Measurements from ENCODE around the gene RSKR. TPM values are rescaled to one million over a fixed set of nuclear protein-coding genes. Genes with fewer than 3 reads are reported as not detected.
"Not testable (repeated sequence)": the region's sequence is repeated elsewhere in the genome, so short reads cannot be mapped to it uniquely, and the experiment has no call there.

Gene RSKR
- polyA plus RNA-seq, 4 donors: 9.2 to 29.4 (median 15.1) TPM

GRCh38 chr17:28579526-28579925 lies 34.5 kb downstream of the RSKR start:
- DNase-seq (ENCODE audit: low read depth in 4 of 4, low spot score in 3 of 4): no peak

GRCh38 chr17:28578246-28579195 lies 35.5 kb downstream of the RSKR start:
- no peak for DNase-seq (ENCODE audit: low read depth in 4 of 4, low spot score in 3 of 4)

GRCh38 chr17:28577466-28577824 lies 36.5 kb downstream of the RSKR start:
- no peak for DNase-seq (ENCODE audit: low read depth in 4 of 4, low spot score in 3 of 4)

- peak in 2 of 4 donors; percentile 75 to 84 for DNase-seq (ENCODE audit: low read depth in 4 of 4, low spot score in 3 of 4)
These were observed 37.1 kb downstream of the RSKR start, which contains the start of gene ALDOC for GRCh38 chr17:28576758-28577465. TSS of gene ALDOC (minus strand) at chr17:28576895. CDS start at chr17:28575532, 1,363 bp downstream.

GRCh38 chr17:28576016-28576415 lies 38.0 kb downstream of the RSKR start:
- DNase-seq (ENCODE audit: low read depth in 4 of 4, low spot score in 3 of 4): not testable (repeated sequence)

GRCh38 chr17:28575126-28575795 lies 38.7 kb downstream of the RSKR start:
- DNase-seq (ENCODE audit: low read depth in 4 of 4, low spot score in 3 of 4): no peak

- DNase-seq (ENCODE audit: low read depth in 4 of 4, low spot score in 3 of 4): no peak
These were observed 39.5 kb downstream of the RSKR start for GRCh38 chr17:28574526-28574925.

- no peak for DNase-seq (ENCODE audit: low read depth in 4 of 4, low spot score in 3 of 4)
These were observed 40.0 kb downstream of the RSKR start for GRCh38 chr17:28573966-28574480.

- no peak for DNase-seq (ENCODE audit: low read depth in 4 of 4, low spot score in 3 of 4)
These were observed 40.5 kb downstream of the RSKR start for GRCh38 chr17:28573521-28573920.

GRCh38 chr17:28573040-28573380 lies 41.0 kb downstream of the RSKR start:
- DNase-seq (ENCODE audit: low read depth in 4 of 4, low spot score in 3 of 4): no peak

- no peak for DNase-seq (ENCODE audit: low read depth in 4 of 4, low spot score in 3 of 4)
These were observed 41.5 kb downstream of the RSKR start for GRCh38 chr17:28572259-28573039.

GRCh38 chr17:28571361-28572122 lies 42.4 kb downstream of the RSKR start, which contains the start of gene PIGS:
TSS of gene PIGS (minus strand) at chr17:28571524. CDS start at chr17:28571496, 28 bp downstream.
- DNase-seq (ENCODE audit: low read depth in 4 of 4, low spot score in 3 of 4): peak; percentile 75 to 82 (median 78)

GRCh38 chr17:28570716-28571360 lies 43.1 kb downstream of the RSKR start:
- DNase-seq (ENCODE audit: low read depth in 4 of 4, low spot score in 3 of 4): no peak

GRCh38 chr17:28569446-28569845 lies 44.5 kb downstream of the RSKR start:
- no peak for DNase-seq (ENCODE audit: low read depth in 4 of 4, low spot score in 3 of 4)

- DNase-seq (ENCODE audit: low read depth in 4 of 4, low spot score in 3 of 4): no peak
These were observed 46.4 kb downstream of the RSKR start for GRCh38 chr17:28567604-28568003.

GRCh38 chr17:28563475-28563874 lies 50.5 kb downstream of the RSKR start:
- no peak for DNase-seq (ENCODE audit: low read depth in 4 of 4, low spot score in 3 of 4)

All from left renal pelvis (tissue), 4 donors.